Nephron (organoid): ENCODE data around the gene GTF3C1.
A peak's percentile ranks its signal among the peaks of the same experiment; 100 is the strongest.

Experiments used
- H3K27ac Mint-ChIP-seq, 3 experiments: 2 replicates each; pipeline ENCODE4 v1.8.0; 2020; ENCODE audit warnings: mixed read lengths in 3 of 3, mild to moderate bottlenecking in 2 of 3, moderate library complexity in 1 of 3
- H3K27me3 Mint-ChIP-seq: 2 replicates; pipeline ENCODE4 v1.8.0; 2021; ENCODE audit warnings: low read depth, mild to moderate bottlenecking, moderate library complexity, mixed read lengths
- H3K36me3 Mint-ChIP-seq: 2 replicates; pipeline ENCODE4 v1.8.0; 2020; ENCODE audit warnings: low read depth, mixed read lengths
- H3K4me1 Mint-ChIP-seq: 2 replicates; pipeline ENCODE4 v1.8.0; 2020; ENCODE audit warnings: mixed read lengths
- H3K4me3 Mint-ChIP-seq, 3 experiments: 2 replicates each; pipeline ENCODE4 v1.8.0; 2020; ENCODE audit warnings: mild to moderate bottlenecking in 3 of 3, mixed read lengths in 3 of 3, moderate library complexity in 2 of 3
- H3K9me3 Mint-ChIP-seq: 2 replicates; pipeline ENCODE4 v1.8.0; 2020; ENCODE audit warnings: mixed read lengths
- TF ChIP-seq, protein P1 (sequence below), 3 experiments: fragments of 200-600 bp; sonication (generic); IDR thresholded peaks; one replicate each; pipeline ENCODE4 v1.5.0; 2021; ENCODE audit warnings: antibody characterized with exemption in 3 of 3; ENCODE audit not compliant: unreplicated experiment in 3 of 3

Gene GTF3C1, protein sequence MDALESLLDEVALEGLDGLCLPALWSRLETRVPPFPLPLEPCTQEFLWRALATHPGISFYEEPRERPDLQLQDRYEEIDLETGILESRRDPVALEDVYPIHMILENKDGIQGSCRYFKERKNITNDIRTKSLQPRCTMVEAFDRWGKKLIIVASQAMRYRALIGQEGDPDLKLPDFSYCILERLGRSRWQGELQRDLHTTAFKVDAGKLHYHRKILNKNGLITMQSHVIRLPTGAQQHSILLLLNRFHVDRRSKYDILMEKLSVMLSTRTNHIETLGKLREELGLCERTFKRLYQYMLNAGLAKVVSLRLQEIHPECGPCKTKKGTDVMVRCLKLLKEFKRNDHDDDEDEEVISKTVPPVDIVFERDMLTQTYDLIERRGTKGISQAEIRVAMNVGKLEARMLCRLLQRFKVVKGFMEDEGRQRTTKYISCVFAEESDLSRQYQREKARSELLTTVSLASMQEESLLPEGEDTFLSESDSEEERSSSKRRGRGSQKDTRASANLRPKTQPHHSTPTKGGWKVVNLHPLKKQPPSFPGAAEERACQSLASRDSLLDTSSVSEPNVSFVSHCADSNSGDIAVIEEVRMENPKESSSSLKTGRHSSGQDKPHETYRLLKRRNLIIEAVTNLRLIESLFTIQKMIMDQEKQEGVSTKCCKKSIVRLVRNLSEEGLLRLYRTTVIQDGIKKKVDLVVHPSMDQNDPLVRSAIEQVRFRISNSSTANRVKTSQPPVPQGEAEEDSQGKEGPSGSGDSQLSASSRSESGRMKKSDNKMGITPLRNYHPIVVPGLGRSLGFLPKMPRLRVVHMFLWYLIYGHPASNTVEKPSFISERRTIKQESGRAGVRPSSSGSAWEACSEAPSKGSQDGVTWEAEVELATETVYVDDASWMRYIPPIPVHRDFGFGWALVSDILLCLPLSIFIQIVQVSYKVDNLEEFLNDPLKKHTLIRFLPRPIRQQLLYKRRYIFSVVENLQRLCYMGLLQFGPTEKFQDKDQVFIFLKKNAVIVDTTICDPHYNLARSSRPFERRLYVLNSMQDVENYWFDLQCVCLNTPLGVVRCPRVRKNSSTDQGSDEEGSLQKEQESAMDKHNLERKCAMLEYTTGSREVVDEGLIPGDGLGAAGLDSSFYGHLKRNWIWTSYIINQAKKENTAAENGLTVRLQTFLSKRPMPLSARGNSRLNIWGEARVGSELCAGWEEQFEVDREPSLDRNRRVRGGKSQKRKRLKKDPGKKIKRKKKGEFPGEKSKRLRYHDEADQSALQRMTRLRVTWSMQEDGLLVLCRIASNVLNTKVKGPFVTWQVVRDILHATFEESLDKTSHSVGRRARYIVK (N-terminal part only)

DNA sequence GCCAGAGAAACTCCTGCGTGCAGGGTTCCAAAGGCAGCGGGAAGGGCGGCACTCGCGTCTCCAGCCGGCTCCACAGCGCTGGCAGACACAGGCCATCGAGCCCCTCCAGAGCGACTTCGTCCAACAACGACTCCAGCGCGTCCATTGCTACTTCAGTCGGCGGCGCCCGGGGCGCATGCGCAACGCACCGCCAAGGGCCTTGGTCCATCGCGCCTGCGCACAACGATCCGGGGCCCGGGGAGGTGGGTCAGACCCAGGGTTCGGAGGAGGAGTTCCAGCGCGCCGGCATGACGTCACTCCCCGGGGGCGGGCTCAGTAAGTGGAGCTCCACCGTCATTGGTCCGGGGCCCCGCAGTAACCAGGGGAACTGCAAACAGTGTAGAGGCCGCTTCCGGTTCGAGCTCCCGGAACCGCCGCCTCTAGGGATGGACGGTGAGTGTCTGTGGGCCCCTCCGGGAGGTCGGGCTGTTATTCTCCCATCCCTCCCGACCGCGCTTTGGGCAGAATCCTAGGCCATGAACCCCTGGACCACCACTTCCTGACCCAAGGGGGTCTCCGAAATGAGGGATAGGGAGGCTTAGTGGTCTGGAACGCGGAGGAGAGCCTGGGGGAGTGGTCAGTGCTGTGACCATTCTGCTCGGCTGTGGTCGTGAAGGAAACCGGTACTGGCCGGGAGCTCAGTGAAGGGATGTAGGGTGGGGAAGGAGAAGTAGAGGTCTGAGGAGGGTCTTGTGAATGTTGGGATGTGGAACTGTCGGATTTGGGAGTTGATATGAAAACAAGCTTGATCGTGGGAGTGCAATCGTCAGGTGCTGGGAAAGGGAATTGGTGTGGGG is at the start of gene GTF3C1, which contains the start of gene KATNIP:
TSS of gene GTF3C1 (minus strand) at position 168 of the 836 bp plus-strand sequence. CDS start at position 145, 23 bp downstream.
TSS of gene KATNIP (plus strand) at position 399 of the 836 bp plus-strand sequence. CDS start at position 426, 27 bp downstream.
- TF ChIP-seq, protein P1, sequence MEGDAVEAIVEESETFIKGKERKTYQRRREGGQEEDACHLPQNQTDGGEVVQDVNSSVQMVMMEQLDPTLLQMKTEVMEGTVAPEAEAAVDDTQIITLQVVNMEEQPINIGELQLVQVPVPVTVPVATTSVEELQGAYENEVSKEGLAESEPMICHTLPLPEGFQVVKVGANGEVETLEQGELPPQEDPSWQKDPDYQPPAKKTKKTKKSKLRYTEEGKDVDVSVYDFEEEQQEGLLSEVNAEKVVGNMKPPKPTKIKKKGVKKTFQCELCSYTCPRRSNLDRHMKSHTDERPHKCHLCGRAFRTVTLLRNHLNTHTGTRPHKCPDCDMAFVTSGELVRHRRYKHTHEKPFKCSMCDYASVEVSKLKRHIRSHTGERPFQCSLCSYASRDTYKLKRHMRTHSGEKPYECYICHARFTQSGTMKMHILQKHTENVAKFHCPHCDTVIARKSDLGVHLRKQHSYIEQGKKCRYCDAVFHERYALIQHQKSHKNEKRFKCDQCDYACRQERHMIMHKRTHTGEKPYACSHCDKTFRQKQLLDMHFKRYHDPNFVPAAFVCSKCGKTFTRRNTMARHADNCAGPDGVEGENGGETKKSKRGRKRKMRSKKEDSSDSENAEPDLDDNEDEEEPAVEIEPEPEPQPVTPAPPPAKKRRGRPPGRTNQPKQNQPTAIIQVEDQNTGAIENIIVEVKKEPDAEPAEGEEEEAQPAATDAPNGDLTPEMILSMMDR (IDR thresholded peaks at IDR 0.05; ENCODE audit: unreplicated experiment in 3 of 3), result no peak

DNA sequence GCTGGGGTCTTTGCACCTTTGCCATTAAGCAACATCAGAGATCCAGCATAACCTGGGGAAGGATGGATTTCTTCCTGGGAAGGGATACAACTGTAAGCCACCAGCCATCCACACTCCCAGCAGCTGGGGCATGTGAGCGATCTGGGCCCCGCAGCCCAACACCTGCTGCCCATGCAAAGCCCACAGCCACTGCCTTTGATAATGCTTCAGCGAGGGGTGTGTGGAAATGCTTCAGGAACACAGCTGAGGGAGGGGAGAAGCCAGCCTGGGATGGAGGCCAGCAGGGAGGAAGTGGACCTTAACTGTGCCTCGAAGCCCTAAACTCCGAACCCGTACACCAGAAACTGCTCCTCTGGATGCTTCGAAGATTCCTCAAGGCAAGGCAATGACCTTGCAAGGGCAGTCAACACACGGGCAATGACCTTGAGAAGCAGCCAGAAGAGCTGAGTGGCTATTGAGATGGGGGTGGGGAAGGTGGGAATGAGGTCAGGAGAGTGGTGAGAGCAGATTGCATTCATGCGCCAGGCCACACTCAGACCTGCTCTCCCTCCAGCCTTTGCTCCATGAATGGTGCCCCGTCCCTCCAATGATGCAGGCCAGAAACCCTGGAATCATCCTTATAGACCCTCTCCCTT is 49.3 kb upstream of the GTF3C1 start:
- H3K36me3 Mint-ChIP-seq, result peaks cover 7% of the 10 kb centered on the region
- H3K9me3 Mint-ChIP-seq, result no peaks in the 10 kb centered on the region
- H3K4me1 Mint-ChIP-seq, result peaks cover 45% of the 10 kb centered on the region
- H3K27me3 Mint-ChIP-seq, result peaks cover 4% of the 10 kb centered on the region
- H3K27ac Mint-ChIP-seq, result peak overlapping the region in 1 of 3 experiments; percentile 26
- H3K4me3 Mint-ChIP-seq, result no peak overlapping the region
- TF ChIP-seq, protein P1 (IDR thresholded peaks at IDR 0.05; ENCODE audit: unreplicated experiment in 3 of 3), result no peak

More for the DNA sequence above, at the start of gene GTF3C1, which contains the start of gene KATNIP:
- Mint-ChIP-seq H3K27me3 (no peaks in the 10 kb centered on the region), H3K36me3 (peaks cover 16% of the 10 kb centered on the region), H3K4me1 (peaks cover 46% of the 10 kb centered on the region), H3K27ac (peak within 1 kb of the TSS; percentile 81 to 90 (median 90)), H3K4me3 (peak within 1 kb of the TSS; percentile 96 to 97 (median 96)), H3K9me3 (no peaks in the 10 kb centered on the region)

DNA sequence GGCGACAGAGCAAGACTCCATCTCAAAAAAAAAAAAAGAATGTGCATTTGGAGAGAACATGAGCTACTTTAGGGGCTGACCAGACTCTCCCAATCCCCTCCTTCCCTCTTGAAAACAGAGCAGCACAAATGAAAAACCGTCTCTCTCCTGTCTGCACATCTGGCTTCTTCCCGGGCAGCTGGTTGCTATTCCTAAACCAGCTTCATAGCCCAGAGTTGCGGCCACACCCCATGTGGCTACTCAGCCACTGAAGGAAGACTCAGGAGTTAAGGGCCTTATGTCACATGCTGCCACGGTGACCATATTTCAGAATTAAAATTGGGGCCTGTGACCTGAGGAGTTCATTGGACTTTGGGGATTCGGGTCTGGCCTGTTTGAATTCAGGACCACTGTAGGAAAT is 48.5 kb upstream of the GTF3C1 start:
- peaks cover 4% of the 10 kb centered on the region for H3K27me3 Mint-ChIP-seq
- H3K4me1 Mint-ChIP-seq, result peaks cover 45% of the 10 kb centered on the region
- H3K9me3 Mint-ChIP-seq, result no peaks in the 10 kb centered on the region
- TF ChIP-seq, protein P1 (IDR thresholded peaks at IDR 0.05; ENCODE audit: unreplicated experiment in 3 of 3), result no peak
- H3K36me3 Mint-ChIP-seq, result peaks cover 7% of the 10 kb centered on the region
- peak overlapping the region in 1 of 3 experiments; percentile 26 for H3K27ac Mint-ChIP-seq
- H3K4me3 Mint-ChIP-seq, result no peak overlapping the region

DNA sequence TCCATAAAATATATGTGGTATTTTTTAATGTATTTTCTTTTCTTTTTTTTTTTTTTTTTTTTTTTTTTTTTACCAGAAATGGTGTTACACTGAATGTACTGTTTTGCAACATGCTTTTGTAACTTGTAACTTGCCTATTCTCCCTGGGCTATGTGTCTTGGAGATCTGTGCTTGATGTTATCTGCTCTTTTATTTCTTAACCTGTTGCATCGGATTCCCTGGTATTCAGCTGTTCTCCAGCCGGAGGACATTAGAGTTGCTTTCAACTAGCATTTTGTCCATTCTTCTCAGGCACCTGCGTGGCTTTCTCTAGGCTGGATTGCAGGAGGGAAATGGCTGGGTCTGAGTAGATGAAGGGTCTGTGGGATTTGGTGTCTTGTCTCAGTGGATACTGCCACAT is 47.6 kb upstream of the GTF3C1 start:
- TF ChIP-seq, protein P1 (IDR thresholded peaks at IDR 0.05; ENCODE audit: unreplicated experiment in 3 of 3), result no peak
- Mint-ChIP-seq H3K27ac (no peak overlapping the region), H3K4me3 (no peak overlapping the region), H3K9me3 (no peaks in the 10 kb centered on the region), H3K27me3 (peaks cover 4% of the 10 kb centered on the region), H3K36me3 (peaks cover 7% of the 10 kb centered on the region), H3K4me1 (peaks cover 45% of the 10 kb centered on the region)
